Measurements from ENCODE around the gene DNAH12.

The DNAH12 gene

GRCh38 chr3:57298041-57298440, 246.1 kb downstream of the DNAH12 start:
- TF ChIP-seq, protein P1, sequence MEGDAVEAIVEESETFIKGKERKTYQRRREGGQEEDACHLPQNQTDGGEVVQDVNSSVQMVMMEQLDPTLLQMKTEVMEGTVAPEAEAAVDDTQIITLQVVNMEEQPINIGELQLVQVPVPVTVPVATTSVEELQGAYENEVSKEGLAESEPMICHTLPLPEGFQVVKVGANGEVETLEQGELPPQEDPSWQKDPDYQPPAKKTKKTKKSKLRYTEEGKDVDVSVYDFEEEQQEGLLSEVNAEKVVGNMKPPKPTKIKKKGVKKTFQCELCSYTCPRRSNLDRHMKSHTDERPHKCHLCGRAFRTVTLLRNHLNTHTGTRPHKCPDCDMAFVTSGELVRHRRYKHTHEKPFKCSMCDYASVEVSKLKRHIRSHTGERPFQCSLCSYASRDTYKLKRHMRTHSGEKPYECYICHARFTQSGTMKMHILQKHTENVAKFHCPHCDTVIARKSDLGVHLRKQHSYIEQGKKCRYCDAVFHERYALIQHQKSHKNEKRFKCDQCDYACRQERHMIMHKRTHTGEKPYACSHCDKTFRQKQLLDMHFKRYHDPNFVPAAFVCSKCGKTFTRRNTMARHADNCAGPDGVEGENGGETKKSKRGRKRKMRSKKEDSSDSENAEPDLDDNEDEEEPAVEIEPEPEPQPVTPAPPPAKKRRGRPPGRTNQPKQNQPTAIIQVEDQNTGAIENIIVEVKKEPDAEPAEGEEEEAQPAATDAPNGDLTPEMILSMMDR (conservative IDR thresholded peaks at IDR 0.05; ENCODE audit: low read depth, low read length) = no peak
- Histone ChIP-seq H2AFZ (ENCODE audit: low read depth) (no peak overlapping the region), H4K20me1 (ENCODE audit: insufficient read depth) (no peaks in the 10 kb centered on the region), H3K4me3 (IDR thresholded peaks at IDR 0.05; ENCODE audit: insufficient read depth, low read depth, low read length) (no peak overlapping the region), H3K27me3 (ENCODE audit: insufficient read depth, low read depth) (no peaks in the 10 kb centered on the region), H3K4me2 (no peak overlapping the region), H3K4me1 (ENCODE audit: low read depth, poor library complexity, severe bottlenecking) (no peaks in the 10 kb centered on the region), H3K9ac (no peak overlapping the region), H3K36me3 (ENCODE audit: insufficient read depth) (no peaks in the 10 kb centered on the region), H3K27ac (no peak overlapping the region), H3K79me2 (ENCODE audit: insufficient read depth, low read depth) (no peaks in the 10 kb centered on the region)

GRCh38 chr3:57292897-57293526, 251.1 kb downstream of the DNAH12 start:
- H3K36me3 ChIP-seq (ENCODE audit: insufficient read depth) = no peaks in the 10 kb centered on the region
- H3K4me2 ChIP-seq = no peak overlapping the region
- no peaks in the 10 kb centered on the region for H3K27me3 ChIP-seq (ENCODE audit: insufficient read depth, low read depth)
- no peaks in the 10 kb centered on the region for H3K4me1 ChIP-seq (ENCODE audit: low read depth, poor library complexity, severe bottlenecking)
- H2AFZ ChIP-seq (ENCODE audit: low read depth) = no peak overlapping the region
- no peak overlapping the region for H3K4me3 ChIP-seq (IDR thresholded peaks at IDR 0.05; ENCODE audit: insufficient read depth, low read depth, low read length)
- no peaks in the 10 kb centered on the region for H4K20me1 ChIP-seq (ENCODE audit: insufficient read depth)
- no peaks in the 10 kb centered on the region for H3K79me2 ChIP-seq (ENCODE audit: insufficient read depth, low read depth)
- no peak overlapping the region for H3K9ac ChIP-seq
- no peak overlapping the region for H3K27ac ChIP-seq
- TF ChIP-seq, protein P1 (conservative IDR thresholded peaks at IDR 0.05; ENCODE audit: low read depth, low read length) = no peak

DNA sequence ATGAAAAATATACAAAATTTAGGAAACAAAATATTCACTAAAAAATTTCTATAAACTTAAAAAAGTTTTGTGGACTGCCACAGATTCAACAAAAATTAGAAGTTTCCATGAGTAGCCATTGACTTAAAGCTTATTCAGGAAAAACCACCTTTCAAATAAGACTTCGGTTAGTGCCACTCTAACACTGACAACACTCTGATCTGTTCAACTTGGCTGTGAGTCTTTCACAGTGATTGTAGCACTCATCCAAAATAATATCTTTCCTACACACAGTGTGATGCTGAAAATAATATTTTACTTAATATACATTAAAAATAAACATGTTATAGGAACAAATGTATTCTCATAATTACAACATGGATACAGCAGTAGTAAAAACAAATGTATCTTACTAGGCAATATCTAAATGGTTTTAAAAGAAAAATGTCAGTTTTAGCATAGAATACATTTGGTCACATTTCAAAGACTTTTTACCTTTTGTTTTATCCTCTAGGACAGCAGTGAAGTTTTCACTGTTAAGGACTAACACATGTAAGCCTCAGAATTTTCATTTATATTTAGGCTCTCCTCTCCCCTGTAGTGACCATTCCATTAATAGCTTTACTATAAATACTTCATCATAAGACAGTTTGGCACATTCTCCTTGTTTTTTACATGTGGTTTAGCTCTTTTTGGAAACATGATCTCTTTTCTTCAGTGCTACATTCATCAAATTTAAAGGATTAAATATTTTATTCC, 251.8 kb downstream of the DNAH12 start, which contains the start of gene ASB14:
ASB14 (minus strand) TSS at position 527 of the 738 bp plus-strand sequence. CDS start 652 bp downstream, outside the sequence.
- no peaks in the 10 kb centered on the region for H3K79me2 ChIP-seq (ENCODE audit: insufficient read depth, low read depth)
- H3K9ac ChIP-seq = no peak within 1 kb of the TSS
- H4K20me1 ChIP-seq (ENCODE audit: insufficient read depth) = no peaks in the 10 kb centered on the region
- no peaks in the 10 kb centered on the region for H3K4me1 ChIP-seq (ENCODE audit: low read depth, poor library complexity, severe bottlenecking)
- H3K27me3 ChIP-seq (ENCODE audit: insufficient read depth, low read depth) = no peaks in the 10 kb centered on the region
- no peak within 1 kb of the TSS for H2AFZ ChIP-seq (ENCODE audit: low read depth)
- H3K4me2 ChIP-seq = no peak within 1 kb of the TSS
- H3K36me3 ChIP-seq (ENCODE audit: insufficient read depth) = no peaks in the 10 kb centered on the region
- no peak within 1 kb of the TSS for H3K4me3 ChIP-seq (IDR thresholded peaks at IDR 0.05; ENCODE audit: insufficient read depth, low read depth, low read length)
- TF ChIP-seq, protein P1 (conservative IDR thresholded peaks at IDR 0.05; ENCODE audit: low read depth, low read length) = no peak
- H3K27ac ChIP-seq = no peak within 1 kb of the TSS

GRCh38 chr3:57288403-57288802, 255.7 kb downstream of the DNAH12 start:
- TF ChIP-seq, protein P1 (conservative IDR thresholded peaks at IDR 0.05; ENCODE audit: low read depth, low read length) = no peak
- no peaks in the 10 kb centered on the region for H3K79me2 ChIP-seq (ENCODE audit: insufficient read depth, low read depth)
- H3K4me3 ChIP-seq (IDR thresholded peaks at IDR 0.05; ENCODE audit: insufficient read depth, low read depth, low read length) = no peak overlapping the region
- H3K27ac ChIP-seq = no peak overlapping the region
- no peaks in the 10 kb centered on the region for H3K36me3 ChIP-seq (ENCODE audit: insufficient read depth)
- no peaks in the 10 kb centered on the region for H4K20me1 ChIP-seq (ENCODE audit: insufficient read depth)
- H3K4me2 ChIP-seq = no peak overlapping the region
- no peak overlapping the region for H2AFZ ChIP-seq (ENCODE audit: low read depth)
- no peaks in the 10 kb centered on the region for H3K4me1 ChIP-seq (ENCODE audit: low read depth, poor library complexity, severe bottlenecking)
- H3K27me3 ChIP-seq (ENCODE audit: insufficient read depth, low read depth) = no peaks in the 10 kb centered on the region
- H3K9ac ChIP-seq = no peak overlapping the region
